Subcutaneous abdominal adipose tissue (tissue), 5 donors: ENCODE data around the gene NUDT14.

ENCODE experiments used
- H3K27ac ChIP-seq: one replicate; pipeline ENCODE4 v1.7.0; 2013; ENCODE audit warnings: low read depth, mild to moderate bottlenecking, inconsistent platforms, low read length, moderate library complexity
- H3K27me3 ChIP-seq, 5 donors: one replicate each; pipeline ENCODE4 v1.7.0; 2013; ENCODE audit warnings: low read length in 5 of 5, inconsistent platforms in 1 of 5; ENCODE audit not compliant: control insufficient read depth in 5 of 5, insufficient read depth in 4 of 5
- H3K36me3 ChIP-seq, 5 donors: one replicate each; pipeline ENCODE4 v1.7.0; 2013; ENCODE audit warnings: low read length in 5 of 5; ENCODE audit not compliant: control insufficient read depth in 5 of 5, insufficient read depth in 5 of 5
- H3K4me1 ChIP-seq, 5 donors: one replicate each; pipeline ENCODE4 v1.7.0; 2013; ENCODE audit warnings: low read length in 5 of 5, mild to moderate bottlenecking in 3 of 5, moderate library complexity in 1 of 5; ENCODE audit not compliant: control insufficient read depth in 5 of 5, insufficient read depth in 5 of 5
- H3K4me3 ChIP-seq, 5 donors: one replicate each; pipeline ENCODE4 v1.7.0; 2013; ENCODE audit warnings: low read length in 5 of 5, low read depth in 1 of 5
- H3K9ac ChIP-seq, 5 donors: one replicate each; pipeline ENCODE4 v1.7.0; 2013; ENCODE audit warnings: low read length in 5 of 5, mild to moderate bottlenecking in 4 of 5, moderate library complexity in 3 of 5
- H3K9me3 ChIP-seq, 5 donors: one replicate each; pipeline ENCODE4 v1.7.0; 2013; ENCODE audit warnings: low read length in 5 of 5; ENCODE audit not compliant: control insufficient read depth in 5 of 5
- donor health status: healthy.
- donor health status: healthy.
- donor health status: healthy.
- donor health status: healthy.
- donor health status: healthy.

The NUDT14 gene

DNA sequence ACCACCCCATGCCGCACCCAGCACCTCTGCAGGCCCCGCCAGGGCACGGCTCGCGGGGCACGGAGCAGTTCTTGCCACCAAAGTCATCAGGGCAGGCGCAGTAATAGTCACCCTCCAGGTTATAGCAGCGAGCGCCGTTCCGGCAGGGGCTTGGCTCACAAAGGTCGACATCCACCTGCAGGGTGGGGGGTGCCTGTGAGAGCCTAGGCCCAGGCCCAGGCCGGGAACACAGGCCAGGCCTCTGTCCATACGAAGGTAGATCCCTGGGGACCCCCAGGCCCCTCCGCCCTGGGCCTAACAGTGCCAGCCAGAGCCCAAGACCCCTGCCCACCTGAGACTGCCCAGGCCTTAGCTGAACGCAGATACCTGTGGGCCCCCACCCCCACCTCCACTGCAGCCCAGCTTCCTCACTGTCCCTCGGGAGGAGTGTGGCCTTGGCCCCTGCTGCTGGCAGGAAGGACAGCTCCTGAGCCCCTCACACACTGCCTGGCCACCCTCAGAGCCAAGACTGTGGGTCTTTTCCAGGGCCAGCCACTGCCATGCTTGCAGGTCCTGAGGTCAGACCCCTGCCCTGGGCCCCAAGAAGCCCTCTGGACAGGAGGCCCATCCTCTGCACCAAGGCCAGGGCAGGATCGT lies 31.8 kb downstream of the NUDT14 start:
- Histone ChIP-seq H3K4me1 (peaks cover 0 to 29% (median 22%) of the 10 kb centered on the region in 5 donors), H3K9me3 (no peaks in the 10 kb centered on the region), H3K27ac (no peak overlapping the region), H3K36me3 (peaks cover 0 to 58% (median 51%) of the 10 kb centered on the region in 5 donors), H3K4me3 (no peak overlapping the region), H3K27me3 (peaks cover 0 to 2% (median 0%) of the 10 kb centered on the region in 5 donors), H3K9ac (no peak overlapping the region)

DNA sequence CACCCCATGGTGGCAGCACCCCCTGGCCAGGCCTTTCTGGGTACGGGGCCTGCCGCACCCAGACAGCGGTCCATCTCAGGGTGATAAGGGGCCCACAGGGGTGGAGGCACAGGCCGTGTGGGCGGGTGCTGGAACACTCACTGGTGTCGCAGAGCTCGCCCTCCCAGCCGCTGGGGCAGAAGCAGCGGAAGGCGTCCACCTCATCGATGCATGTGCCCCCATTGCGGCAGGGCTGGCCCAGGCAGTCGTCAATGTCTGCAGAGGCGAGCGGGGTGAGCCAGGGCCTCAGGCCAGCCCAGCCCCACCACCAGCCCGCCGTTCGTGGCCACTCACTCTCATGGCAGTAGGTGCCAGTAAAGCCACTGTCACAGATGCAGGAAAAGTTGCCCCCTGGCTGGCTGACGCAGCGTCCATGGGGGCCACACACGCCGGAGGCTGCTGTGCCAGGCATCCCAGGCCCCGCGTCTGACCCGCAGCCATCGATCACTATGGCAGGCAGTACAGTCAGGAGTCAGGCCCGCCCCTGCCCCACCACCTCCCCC lies 32.4 kb downstream of the NUDT14 start:
- H3K36me3 ChIP-seq: peaks cover 0 to 64% (median 54%) of the 10 kb centered on the region in 5 donors
- H3K9me3 ChIP-seq: no peaks in the 10 kb centered on the region
- no peak overlapping the region for H3K9ac ChIP-seq

DNA sequence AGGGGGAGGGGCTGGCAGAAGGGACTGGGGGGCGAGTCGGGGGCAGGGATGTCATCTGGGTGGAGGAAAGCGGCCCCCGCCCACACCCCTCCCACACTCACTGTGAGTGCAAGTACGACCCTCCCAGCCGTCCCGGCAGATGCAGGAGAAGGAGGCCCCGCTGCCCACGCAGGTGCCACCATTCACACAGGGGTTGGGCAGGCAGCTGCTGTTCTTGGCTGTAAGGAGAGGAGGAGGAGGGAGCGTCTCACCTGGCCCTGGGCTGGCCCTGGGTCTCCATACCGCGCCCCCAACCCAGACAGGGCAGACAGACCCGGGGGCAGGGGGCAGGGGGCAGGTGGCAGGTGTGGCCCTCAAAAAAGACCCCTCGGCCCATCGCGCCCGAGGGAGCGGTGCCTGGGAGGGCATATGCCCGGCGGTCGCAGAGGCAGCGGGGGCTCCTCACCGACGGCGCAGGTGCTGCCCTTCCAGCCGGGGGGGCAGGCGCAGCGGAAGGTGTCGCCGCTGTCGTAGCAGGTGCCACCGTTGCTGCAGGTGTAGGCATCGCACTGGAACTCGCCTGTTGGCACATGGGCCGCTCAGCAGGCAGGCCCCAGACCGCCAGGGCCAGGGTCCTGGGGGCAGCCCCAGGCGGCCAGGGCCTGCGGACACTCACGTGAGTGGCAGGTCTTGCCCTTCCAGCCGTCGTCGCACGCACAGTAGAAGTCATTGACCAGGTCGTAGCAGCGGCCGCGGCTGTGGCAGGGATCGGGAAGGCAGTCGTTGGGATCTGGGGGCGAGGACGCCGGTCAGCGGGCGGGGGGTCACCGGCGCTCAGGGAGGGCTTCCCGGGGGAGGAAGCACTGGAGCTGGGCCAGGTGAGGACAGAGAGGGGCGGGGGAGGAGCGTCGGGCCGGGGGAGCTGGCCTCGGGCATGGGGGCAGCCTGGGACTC lies 33.2 kb downstream of the NUDT14 start:
- peaks cover 0 to 16% (median 9%) of the 10 kb centered on the region in 5 donors for H3K4me1 ChIP-seq
- no peak overlapping the region for H3K4me3 ChIP-seq
- no peaks in the 10 kb centered on the region for H3K27me3 ChIP-seq
- no peak overlapping the region for H3K9ac ChIP-seq
- no peaks in the 10 kb centered on the region for H3K9me3 ChIP-seq
- peaks cover 0 to 71% (median 59%) of the 10 kb centered on the region in 5 donors for H3K36me3 ChIP-seq
- H3K27ac ChIP-seq: no peak overlapping the region

More for the DNA sequence above, 32.4 kb downstream of the NUDT14 start:
- H3K4me1 ChIP-seq: peaks cover 0 to 23% (median 16%) of the 10 kb centered on the region in 5 donors
- peaks cover 0 to 2% (median 0%) of the 10 kb centered on the region in 5 donors for H3K27me3 ChIP-seq
- H3K27ac ChIP-seq: no peak overlapping the region
- no peak overlapping the region for H3K4me3 ChIP-seq

DNA sequence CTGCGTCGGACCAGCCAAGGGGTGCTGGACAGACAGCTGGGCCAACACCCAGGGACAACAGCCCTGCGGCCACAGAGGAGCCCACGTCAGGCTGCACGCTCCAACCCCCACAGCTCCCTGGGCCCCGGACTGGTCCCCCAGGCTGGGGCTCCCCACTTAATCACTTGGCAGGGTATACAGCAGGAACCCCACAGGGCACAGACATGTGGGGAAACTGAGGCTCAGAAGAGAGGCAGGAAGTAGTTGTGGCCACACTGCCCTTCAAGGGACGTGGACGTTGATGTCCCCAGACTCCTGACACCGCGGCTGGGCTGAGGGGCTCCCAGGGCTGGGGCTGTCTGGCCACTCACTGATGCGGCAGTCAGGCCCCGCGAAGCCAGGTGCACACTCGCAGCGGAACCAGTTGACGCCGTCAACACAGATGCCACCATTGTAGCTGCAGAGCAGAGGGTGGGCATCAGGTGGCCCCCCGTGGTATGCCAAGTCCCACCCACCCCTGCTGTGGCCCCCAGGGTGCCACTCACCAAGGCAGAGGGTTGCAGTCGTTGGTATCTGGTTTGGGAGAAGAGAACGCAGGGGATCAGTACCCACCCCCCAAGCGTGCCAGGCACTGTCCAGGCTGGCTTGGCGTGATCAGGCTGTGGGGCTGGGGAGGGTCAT lies 34.0 kb downstream of the NUDT14 start:
- Histone ChIP-seq H3K4me1 (peaks cover 0 to 8% (median under 1%) of the 10 kb centered on the region in 5 donors), H3K4me3 (no peak overlapping the region), H3K27me3 (no peaks in the 10 kb centered on the region), H3K9me3 (no peaks in the 10 kb centered on the region), H3K27ac (no peak overlapping the region), H3K36me3 (peaks cover 0 to 80% (median 65%) of the 10 kb centered on the region in 5 donors), H3K9ac (no peak overlapping the region)

DNA sequence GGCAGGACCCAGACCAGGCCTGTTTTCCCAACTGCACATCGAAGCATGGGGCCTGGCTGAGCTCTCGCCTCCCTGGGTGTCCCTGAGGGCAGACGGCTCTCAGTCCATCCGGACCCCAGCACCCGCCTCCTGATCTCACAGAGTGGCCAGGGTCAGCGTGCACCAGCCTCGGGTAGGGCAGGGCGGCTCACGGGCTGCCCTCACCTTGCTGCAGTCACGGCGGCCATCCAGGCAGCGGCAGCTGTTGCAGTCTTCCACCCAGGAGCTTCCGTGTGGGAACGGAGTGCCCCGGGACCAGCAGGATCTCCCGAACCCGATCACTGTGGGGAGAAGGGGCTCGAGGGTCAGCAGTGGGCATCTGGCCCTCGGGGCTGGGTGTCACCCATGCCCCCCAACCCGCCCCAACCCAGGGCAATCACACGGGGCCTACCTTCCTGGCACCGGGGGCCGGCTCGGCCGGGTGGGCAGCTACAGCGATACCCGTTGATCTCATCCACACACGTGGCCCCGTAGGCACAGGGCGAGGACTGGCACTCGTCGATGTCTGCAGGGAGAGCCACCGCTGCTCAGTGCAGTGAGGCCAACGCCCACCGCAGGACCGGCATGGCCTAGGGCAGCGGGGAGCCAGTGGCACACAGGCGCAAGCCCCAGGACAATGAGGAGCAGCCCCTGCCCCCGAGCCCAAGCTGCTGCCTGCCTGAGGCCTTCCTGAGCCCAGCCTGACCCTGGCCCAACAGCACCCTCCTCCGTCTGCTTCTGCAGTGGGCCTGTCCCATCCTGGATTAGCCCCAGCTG lies 34.7 kb downstream of the NUDT14 start:
- Histone ChIP-seq H3K27me3 (no peaks in the 10 kb centered on the region), H3K36me3 (peaks cover 0 to 82% (median 68%) of the 10 kb centered on the region in 5 donors)

DNA sequence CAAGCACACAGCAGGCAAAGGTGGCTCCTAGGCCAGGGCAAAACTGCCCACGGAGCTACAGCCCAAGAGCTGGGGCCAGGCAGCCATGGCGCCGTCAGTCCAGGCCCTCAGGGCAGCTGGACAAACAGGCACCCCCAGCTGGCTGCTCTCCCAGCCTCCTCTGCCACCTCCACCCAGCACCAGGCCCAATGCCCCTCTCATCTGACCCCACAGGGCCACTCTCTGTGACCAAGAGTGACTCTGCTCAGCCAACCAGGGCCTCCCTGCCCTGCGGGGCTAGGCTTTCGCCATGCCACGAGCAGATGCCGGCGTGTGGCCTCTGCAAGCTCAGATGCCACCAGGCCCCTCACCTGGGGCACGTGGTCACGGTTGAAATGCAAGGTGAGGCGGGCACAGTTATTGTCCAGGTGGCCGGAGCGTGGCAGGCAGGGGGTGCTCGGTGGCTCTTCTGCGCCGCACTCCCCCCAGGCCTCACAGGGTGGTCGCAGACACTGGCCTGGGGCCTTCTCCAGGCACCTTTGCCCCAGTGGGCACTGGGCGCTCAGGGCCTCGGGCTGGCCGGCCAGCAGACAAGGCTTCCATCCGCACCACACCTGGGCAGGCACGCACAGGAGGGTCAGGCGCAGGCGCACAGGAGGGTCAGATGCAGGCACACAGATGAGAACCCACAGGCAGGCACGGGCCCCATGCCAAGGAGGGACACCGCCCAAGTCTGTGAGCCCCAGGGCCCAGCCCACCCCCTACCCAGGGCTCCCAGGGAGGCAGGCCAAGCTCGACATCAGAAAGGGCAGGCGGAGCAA lies 35.5 kb downstream of the NUDT14 start:
- no peak overlapping the region for H3K4me3 ChIP-seq
- H3K36me3 ChIP-seq: peaks cover 0 to 84% (median 67%) of the 10 kb centered on the region in 5 donors
- H3K9me3 ChIP-seq: peaks cover 0 to 6% (median 4%) of the 10 kb centered on the region in 5 donors
- H3K4me1 ChIP-seq: no peaks in the 10 kb centered on the region
- H3K9ac ChIP-seq: no peak overlapping the region
- H3K27ac ChIP-seq: no peak overlapping the region
- H3K27me3 ChIP-seq: no peaks in the 10 kb centered on the region

More for the DNA sequence above, 34.7 kb downstream of the NUDT14 start:
- Histone ChIP-seq H3K9me3 (no peaks in the 10 kb centered on the region), H3K9ac (no peak overlapping the region), H3K4me1 (peaks cover 0 to under 1% (median 0%) of the 10 kb centered on the region in 5 donors), H3K27ac (no peak overlapping the region), H3K4me3 (no peak overlapping the region)

DNA sequence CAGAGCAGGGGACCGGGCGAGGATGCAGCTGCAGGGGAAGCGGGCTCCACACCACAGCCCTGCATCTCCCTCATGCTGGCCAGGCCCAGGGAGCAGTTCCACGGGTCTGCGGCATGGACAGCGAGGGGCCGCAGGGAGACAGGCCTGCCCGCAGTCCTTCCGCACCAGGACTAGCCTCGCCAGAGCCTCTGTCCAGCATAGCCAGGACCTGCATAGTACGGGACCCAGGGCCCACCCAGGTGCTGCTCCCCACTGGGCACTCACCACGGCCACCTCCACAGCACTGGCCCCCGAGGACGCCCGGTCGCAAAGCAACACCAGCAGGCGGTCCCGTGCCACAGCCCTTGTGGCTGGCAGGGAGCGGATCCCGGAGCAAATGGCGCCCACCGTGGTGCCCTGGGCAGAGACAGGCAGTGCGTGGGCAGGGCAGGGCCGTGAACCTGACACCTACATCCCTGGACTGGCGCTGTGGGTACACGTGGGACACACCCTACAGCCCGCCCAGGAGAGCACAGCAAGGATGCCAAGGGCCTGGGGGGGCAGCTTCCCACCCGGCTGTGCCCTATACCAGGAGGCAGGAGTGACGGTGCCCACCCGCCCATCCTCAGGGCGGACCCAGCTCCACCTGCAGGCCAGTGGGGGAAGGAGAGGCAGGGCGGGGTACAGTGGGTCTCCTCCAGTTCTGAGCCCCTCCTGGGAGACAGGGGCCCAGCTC lies 36.3 kb downstream of the NUDT14 start:
- Histone ChIP-seq H3K4me3 (no peak overlapping the region), H3K27ac (no peak overlapping the region), H3K4me1 (no peaks in the 10 kb centered on the region), H3K27me3 (no peaks in the 10 kb centered on the region), H3K9me3 (peaks cover 3 to 13% (median 12%) of the 10 kb centered on the region in 5 donors), H3K36me3 (peaks cover 0 to 79% (median 63%) of the 10 kb centered on the region in 5 donors), H3K9ac (no peak overlapping the region)

DNA sequence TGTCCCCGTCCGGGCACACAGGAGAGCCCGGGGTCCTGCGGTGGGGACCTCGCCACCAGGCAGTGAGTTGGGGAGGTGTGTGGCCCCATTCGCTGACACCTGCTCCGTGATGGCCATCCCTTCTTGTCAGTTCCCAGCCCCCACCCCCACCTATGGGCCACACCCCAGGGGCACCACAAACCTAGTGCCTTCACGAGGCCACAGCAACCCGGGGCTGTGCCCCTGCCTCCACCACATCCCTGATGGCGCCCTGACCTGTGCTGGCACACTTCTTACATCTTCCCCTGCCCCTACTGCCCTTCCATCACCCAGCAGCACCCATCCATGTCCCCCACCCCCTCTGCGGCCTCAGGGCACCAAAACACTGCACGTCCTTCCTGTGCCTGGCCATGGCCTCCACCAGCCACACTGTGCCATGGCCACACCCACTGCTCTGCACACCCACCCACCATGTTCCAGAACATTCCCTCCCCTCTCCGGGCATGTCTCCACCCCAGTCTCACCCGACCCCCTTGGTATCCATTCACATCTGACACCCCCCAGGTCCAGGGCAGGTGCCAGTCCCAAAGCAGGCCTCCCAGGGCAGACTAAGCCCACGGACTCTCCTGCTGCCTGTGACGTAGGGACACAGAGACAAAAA lies 37.0 kb downstream of the NUDT14 start:
- Histone ChIP-seq H3K9me3 (peaks cover 3 to 20% (median 19%) of the 10 kb centered on the region in 5 donors), H3K4me3 (no peak overlapping the region), H3K4me1 (no peaks in the 10 kb centered on the region), H3K36me3 (peaks cover 0 to 79% (median 63%) of the 10 kb centered on the region in 5 donors), H3K27me3 (no peaks in the 10 kb centered on the region), H3K9ac (no peak overlapping the region), H3K27ac (no peak overlapping the region)
